Fibroblast of pulmonary artery (primary cell): ENCODE results near the gene GDF9.

Experiments
- DNase-seq: peaks from one replicate; pipeline ENCODE4 v3.0.0-alpha.2; 2010; ENCODE audit warnings: low read depth
- H3K4me3 ChIP-seq: replicated peaks from 2 replicates; pipeline ENCODE4 v1.5.1; 2011; ENCODE audit warnings: low read depth, mild to moderate bottlenecking, control low read depth, low read length, moderate library complexity
- TF ChIP-seq, protein P1 (sequence below): IDR thresholded peaks from 2 replicates; pipeline ENCODE4 v1.5.1; 2011; ENCODE audit warnings: mild to moderate bottlenecking, control low read depth, low read length, inconsistent platforms; ENCODE audit errors: missing control alignments

GDF9 gene

GRCh38 chr5:132821791-132822190 is 44.5 kb downstream of the GDF9 start:
- TF ChIP-seq, protein P1, sequence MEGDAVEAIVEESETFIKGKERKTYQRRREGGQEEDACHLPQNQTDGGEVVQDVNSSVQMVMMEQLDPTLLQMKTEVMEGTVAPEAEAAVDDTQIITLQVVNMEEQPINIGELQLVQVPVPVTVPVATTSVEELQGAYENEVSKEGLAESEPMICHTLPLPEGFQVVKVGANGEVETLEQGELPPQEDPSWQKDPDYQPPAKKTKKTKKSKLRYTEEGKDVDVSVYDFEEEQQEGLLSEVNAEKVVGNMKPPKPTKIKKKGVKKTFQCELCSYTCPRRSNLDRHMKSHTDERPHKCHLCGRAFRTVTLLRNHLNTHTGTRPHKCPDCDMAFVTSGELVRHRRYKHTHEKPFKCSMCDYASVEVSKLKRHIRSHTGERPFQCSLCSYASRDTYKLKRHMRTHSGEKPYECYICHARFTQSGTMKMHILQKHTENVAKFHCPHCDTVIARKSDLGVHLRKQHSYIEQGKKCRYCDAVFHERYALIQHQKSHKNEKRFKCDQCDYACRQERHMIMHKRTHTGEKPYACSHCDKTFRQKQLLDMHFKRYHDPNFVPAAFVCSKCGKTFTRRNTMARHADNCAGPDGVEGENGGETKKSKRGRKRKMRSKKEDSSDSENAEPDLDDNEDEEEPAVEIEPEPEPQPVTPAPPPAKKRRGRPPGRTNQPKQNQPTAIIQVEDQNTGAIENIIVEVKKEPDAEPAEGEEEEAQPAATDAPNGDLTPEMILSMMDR = no peak
- no peak overlapping the region for H3K4me3 ChIP-seq
- DNase-seq = no peak

DNA sequence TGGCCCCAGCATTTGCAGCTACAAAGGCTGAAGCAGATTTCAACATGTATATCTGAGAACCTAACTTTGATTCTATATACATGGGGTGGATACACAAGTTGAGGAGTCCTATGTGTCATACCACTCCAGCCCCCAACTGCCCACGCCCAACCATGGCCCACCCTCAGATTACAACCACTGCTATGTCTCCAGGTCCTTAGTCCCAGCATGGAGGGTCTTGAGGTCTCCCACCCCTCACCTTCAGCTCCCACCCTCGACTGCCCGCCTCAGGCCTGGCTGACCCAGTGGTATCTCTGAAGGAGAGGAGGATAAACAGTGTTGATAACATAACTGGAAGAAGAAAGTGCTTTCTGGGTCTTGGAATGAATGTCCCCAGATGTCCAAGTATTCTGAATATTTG is 44.9 kb downstream of the GDF9 start:
- DNase-seq = no peak
- H3K4me3 ChIP-seq = no peak overlapping the region
- TF ChIP-seq, protein P1 = no peak

DNA sequence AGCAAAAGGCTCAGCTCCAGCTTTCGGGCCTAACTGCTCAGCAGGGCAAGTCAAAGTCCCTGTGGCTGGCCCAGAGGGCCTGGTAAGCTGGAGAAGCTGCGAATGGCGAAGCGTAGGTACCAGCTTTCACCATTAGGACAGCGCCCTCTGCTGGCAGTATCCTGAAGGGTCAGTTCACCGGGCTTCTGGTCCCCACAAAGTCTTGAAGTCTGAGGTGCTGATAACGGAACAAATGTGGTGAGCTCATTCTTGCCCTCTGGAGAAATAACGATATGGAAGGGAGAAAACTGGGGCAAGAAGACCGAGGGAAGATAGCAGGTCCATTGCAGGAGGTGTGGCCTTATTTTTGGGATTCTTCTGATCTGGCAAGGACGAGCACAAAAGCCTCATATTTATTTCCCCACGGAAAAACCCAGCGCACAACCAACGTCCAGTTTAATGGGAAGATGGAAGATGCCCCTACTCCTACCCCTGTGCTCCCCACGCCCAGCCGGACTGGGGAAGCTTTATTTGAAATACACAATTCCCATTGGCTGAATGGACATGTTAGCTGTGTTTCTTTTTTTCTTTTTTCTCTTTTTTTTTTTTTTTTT is 46.0 kb downstream of the GDF9 start:
- TF ChIP-seq, protein P1 = peak; percentile 91
- no peak overlapping the region for H3K4me3 ChIP-seq
- DNase-seq = peak; percentile 95

- H3K4me3 ChIP-seq = no peak overlapping the region
- DNase-seq = no peak
- TF ChIP-seq, protein P1 = no peak
Measured at GRCh38 chr5:132819468-132819867, 46.8 kb downstream of the GDF9 start.

GRCh38 chr5:132817011-132817410 is 49.3 kb downstream of the GDF9 start:
- DNase-seq = no peak
- TF ChIP-seq, protein P1 = no peak
- H3K4me3 ChIP-seq = no peak overlapping the region

DNA sequence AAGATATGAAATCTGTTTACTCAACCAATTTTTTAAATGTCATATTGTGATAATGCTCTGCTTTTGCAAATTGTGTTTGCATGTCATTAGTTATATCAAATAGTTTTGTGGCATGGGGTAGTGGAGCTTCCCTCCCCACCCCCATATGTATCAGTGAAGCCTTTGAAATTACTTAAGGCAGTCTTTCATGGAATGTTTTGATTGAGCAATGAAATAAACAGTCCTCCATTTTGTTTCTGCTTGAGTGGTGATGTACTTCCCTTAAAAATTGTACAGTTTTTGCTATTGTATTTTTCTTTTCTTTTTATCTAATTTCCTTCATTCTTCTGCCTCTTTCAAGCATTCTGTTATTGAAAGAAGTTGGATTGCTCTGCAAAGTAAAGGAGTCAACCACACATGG is 49.7 kb downstream of the GDF9 start:
- no peak overlapping the region for H3K4me3 ChIP-seq
- TF ChIP-seq, protein P1 = no peak
- DNase-seq = no peak

DNA sequence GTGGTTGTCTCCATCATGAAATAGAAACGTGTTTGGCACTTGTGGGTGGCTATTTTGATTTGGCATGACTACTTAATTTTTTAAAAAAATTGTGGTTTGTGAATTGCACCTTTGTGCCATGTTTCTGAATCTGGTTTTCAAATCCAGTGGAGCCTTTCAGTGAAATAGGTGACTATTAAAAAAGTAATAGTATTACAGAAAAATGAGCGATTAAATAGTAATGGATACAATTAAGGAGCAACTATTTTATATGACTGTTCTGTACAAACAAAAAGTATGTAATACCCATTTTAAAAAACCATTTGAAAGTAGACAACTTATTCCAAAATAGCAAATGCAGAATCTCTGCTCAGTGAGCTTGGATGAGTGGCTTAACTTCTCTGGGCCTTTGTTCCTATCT is 50.2 kb downstream of the GDF9 start:
- no peak overlapping the region for H3K4me3 ChIP-seq
- TF ChIP-seq, protein P1 = no peak
- DNase-seq = no peak
